HepG2 (cell line): ENCODE results near the gene CCDC117.

ENCODE experiments used
- FOXP4 ChIP-seq: sonication (generic); formaldehyde crosslinking; IDR thresholded peaks from 2 replicates; pipeline ENCODE4 v1.4.0; 2020; ENCODE audit warnings: missing genetic modification reagents
- ZBTB4 ChIP-seq: sonication (generic); formaldehyde crosslinking; IDR thresholded peaks from 2 replicates; pipeline ENCODE4 v1.4.0; 2020; ENCODE audit warnings: missing genetic modification reagents, mild to moderate bottlenecking, borderline replicate concordance
- ZNF253 ChIP-seq: sonication (generic); formaldehyde crosslinking; IDR thresholded peaks from 2 replicates; pipeline ENCODE4 v1.8.0; 2022; ENCODE audit warnings: mild to moderate bottlenecking, missing genetic modification reagents, borderline replicate concordance

- TF ChIP-seq ZNF253 (CRISPR knock-in tag) (no peak), FOXP4 (CRISPR knock-in tag) (no peak), ZBTB4 (no peak)
These were observed 48.4 kb downstream of the CCDC117 start for GRCh38 chr22:28820885-28821284.
